HG03139 (cell line): ENCODE data around the gene BLCAP.
"Not testable (repeated sequence)": the region's sequence is repeated elsewhere in the genome, so short reads cannot be mapped to it uniquely, and the experiment has no call there.

Experiments
- ATAC-seq: cut with Tn5 transposase; IDR thresholded peaks from one replicate; pipeline ENCODE4 v1.9.1; 2021; ENCODE audit not compliant: unreplicated experiment

BLCAP gene

GRCh38 chr20:37490663-37491350 is 36.9 kb downstream of the BLCAP start:
- no peak for ATAC-seq

GRCh38 chr20:37486209-37486608 is 41.5 kb downstream of the BLCAP start:
- ATAC-seq = not testable (repeated sequence)

- ATAC-seq = no peak
Observed at GRCh38 chr20:37484331-37484730, 43.3 kb downstream of the BLCAP start.

DNA sequence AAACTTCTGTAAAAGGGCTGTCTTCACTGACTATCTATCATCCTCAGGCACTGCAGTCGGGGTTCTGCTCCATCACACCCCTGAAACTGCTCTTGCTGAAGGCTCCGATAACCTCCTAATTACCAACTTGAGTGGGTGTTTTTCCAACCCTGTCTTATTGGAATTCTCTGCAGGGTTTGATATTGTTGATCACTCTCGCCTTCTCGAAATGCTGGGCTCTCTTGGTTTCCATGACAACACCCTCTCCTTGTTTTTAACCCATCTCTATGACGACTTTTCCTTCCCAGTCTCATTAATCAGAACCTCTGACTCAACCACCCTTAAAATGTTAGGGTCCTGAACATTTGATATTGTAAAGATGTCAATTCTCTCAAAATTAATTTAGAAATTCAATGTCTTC is 46.1 kb downstream of the BLCAP start:
- ATAC-seq = no peak

GRCh38 chr20:37480919-37481318 is 46.8 kb downstream of the BLCAP start:
- no peak for ATAC-seq

DNA sequence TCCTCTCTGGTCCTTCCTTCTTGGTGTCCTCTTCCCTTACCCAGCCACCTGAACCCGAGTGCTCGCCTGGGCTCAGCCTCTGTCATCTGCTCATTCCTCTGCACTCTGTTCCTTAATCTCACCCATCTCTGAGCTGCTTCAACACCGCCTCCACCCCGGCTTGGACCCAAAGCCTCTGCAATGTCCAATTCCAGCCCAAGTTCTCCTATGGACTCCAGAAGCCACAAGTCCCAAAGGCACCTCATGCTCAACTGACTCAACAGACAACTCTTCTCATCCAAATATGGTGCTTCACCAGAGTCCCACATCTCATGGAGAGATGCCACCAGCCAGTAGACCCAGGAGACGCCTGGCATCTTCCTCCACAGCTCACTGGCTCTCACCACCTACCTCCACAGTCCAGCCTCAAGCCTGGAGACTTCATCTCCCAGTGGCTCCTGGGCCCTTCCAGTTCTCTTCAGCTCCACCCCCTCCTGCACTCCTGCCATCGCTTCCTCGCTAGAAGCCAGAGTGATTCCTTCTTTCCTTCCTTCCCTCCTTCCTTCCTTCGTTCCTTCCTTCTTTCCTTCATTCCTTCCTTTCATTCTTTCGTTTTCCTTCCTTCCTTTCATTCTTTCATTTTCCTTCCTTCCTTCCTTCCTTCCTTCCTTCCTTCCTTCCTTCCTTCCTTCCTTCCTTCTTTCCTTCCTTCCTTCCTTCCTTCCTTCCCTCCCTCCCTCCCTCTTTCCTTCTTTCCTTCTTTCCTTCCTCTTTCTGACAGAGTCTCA is 47.6 kb downstream of the BLCAP start:
- ATAC-seq = no peak

GRCh38 chr20:37479266-37479665 is 48.4 kb downstream of the BLCAP start:
- ATAC-seq = no peak

GRCh38 chr20:37477041-37477440 is 50.6 kb downstream of the BLCAP start:
- ATAC-seq = no peak

DNA sequence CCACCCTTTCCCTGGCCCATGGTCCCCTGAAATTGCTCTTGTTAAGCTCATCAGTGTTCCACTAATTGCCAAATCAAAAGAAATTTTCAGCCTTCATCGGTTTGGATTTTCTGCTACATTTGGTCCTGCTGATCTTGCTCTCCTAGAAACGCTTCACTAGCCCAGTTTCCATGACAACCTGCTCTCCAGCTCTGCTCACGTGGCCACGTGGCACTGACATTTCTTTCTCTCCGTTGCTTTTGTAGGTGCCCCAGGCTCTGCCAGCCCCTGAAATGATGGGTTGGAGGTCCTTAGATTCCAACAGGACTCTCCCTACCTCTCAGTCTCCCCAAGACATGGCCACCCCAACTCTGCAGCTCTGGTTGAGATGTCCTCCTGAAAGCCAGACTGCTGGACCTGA is 52.4 kb downstream of the BLCAP start:
- ATAC-seq = no peak

- ATAC-seq = no peak
Observed at GRCh38 chr20:37474386-37474785, 53.3 kb downstream of the BLCAP start.

GRCh38 chr20:37473249-37474000 is 54.3 kb downstream of the BLCAP start:
- ATAC-seq = no peak

DNA sequence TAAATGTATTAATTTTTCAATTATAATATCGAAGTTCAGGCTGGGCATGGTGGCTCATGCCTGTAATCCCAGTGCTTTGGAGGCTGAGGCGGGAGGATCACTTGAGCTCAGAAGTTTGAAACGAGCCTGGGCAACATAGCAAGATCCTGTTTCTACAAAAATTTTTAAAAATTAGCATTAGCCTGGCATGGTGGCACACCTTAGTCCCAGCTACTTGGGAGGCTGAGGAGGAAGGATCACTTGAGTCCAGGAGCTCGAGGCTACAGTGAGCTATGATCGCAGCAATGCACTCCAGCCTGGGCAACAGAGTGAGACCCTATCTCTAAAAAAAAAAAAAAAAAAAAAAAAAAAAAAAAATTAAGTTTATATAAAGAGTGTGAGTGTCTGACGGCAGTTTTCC is 55.2 kb downstream of the BLCAP start:
- ATAC-seq = not testable (repeated sequence)

DNA sequence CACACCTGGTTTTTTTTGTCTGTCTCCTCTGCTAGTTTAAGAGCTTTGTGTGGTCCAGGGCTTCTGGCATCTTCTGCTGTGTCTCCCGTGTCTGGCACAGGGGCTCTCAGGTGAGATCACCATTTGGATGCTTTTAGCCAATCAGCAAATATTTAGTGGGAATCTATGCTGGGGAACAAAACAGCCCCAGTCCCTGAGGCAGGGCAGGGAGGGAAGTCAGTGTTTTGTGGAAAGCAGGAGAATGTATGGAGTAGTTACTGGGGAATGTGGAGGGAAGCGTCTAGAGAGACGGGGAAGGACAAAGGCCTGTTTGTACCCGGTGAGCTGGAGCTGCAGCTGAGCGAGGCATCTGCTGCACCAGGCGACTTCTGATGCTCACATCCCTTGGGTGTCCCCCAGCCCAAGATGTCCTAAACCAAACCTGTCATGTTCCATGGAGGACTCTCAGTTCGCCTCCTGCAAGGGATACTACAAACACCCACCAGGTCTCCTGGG is 55.9 kb downstream of the BLCAP start:
- no peak for ATAC-seq

- not testable (repeated sequence) for ATAC-seq
Observed at GRCh38 chr20:37470190-37470589, 57.5 kb downstream of the BLCAP start.

DNA sequence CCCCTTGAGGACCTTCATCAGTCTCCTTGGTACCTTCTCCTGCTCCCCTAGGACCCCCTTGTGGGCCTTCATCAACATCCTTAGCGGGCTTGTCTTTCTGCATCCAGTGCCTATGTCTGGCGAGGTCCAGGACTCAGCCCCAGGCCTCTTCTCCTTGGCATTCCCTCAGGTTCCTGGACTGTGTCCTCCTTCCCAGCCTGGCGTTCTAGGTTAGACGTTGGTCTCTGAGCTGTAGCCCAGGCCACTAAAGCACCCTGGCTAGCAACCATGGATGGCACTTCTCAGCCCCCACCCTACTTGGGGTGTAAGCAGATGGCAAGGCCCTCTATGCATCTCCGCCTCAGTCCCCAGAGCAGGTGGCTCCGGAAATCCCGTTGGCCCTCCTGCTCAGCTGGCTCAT is 58.1 kb downstream of the BLCAP start:
- ATAC-seq = no peak

DNA sequence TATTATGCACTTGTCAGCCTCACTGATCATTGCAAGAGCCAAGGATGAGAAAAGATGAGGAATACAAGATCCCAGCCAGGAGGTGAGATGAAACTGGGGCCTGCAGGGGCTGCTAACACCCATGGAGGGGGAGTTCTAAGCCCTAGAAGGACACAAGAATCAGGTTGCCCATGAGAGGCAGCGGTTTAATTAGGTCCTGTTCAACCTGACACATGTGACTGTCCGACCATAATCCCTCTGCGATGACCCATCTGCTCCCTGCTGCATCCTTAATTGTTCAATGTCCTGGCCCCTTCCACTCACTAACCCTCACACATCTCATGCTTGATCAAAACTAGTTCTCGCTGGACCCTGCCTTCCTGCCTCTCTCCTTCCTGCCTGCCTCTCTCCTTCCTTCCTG is 58.8 kb downstream of the BLCAP start:
- ATAC-seq = no peak
